Tibial nerve (tissue), 4 donors: Measurements from ENCODE around the gene GALNT3. TPM values are rescaled to one million over a fixed set of nuclear protein-coding genes. Genes with fewer than 3 reads are reported as not detected.

Experiments used
- DNase-seq, 2 donors: peaks; one replicate each; pipeline ENCODE4 v3.0.0-alpha.2; 2019; ENCODE audit warnings: low spot score in 2 of 2
- H3K27ac ChIP-seq, 4 donors: fragments of 200-600 bp; sonication (generic) in 3 of 4; one replicate each; pipeline ENCODE4 v1.5.1; 2017 to 2019; ENCODE audit warnings: mild to moderate bottlenecking in 1 of 4
- H3K27me3 ChIP-seq, 2 donors: fragments of 200-600 bp; sonication (generic) in 1 of 2; one replicate each; pipeline versions ENCODE4 v1.5.1 to v1.6.0; 2017 to 2019
- H3K36me3 ChIP-seq, 3 donors: fragments of 200-600 bp; sonication (generic); one replicate each; pipeline ENCODE4 v1.5.1; 2018 to 2019
- H3K4me1 ChIP-seq, 4 donors: fragments of 200-600 bp; sonication (generic) in 3 of 4; one replicate each; pipeline ENCODE4 v1.5.1; 2017 to 2019
- H3K4me3 ChIP-seq, 4 donors: fragments of 200-600 bp; sonication (generic) in 3 of 4; one replicate each; pipeline ENCODE4 v1.5.1; 2017 to 2019; ENCODE audit warnings: mild to moderate bottlenecking in 1 of 4, moderate library complexity in 1 of 4
- H3K9me3 ChIP-seq, 4 donors: fragments of 200-600 bp; sonication (generic) in 3 of 4; one replicate each; pipeline ENCODE4 v1.5.1; 2017 to 2019
- CTCF ChIP-seq, 5 experiments: fragments of 200-600 bp in 3 of 5; fragments of 450-650 bp in 2 of 5; sonication (generic) in 3 of 5; IDR thresholded peaks; one replicate each; pipeline ENCODE4 v1.5.1; 2016 to 2019; ENCODE audit warnings: antibody characterized with exemption in 5 of 5, mild to moderate bottlenecking in 3 of 5, moderate library complexity in 2 of 5
- EP300 ChIP-seq, 2 donors: sonication (generic); formaldehyde crosslinking; IDR thresholded peaks; one replicate each; pipeline ENCODE4 v1.6.1; 2017; ENCODE audit warnings: antibody characterized with exemption in 2 of 2, mild to moderate bottlenecking in 1 of 2
- POLR2A ChIP-seq, 2 donors: fragments of 450-650 bp; IDR thresholded peaks; one replicate each; pipeline ENCODE4 v1.6.1; 2017; ENCODE audit warnings: antibody characterized with exemption in 2 of 2, mild to moderate bottlenecking in 2 of 2, moderate library complexity in 2 of 2
- WGBS, 2 donors: methylation state at CpG; one replicate each; pipeline ENCODE4 v1.1.5; 2018; 5-methylcytosine and 5-hydroxymethylcytosine counted together
- total RNA-seq, 4 donors: library from RNA; depleted of rRNA; stranded (reverse); fragments of >200 nt; gene quantifications; one replicate each; pipeline ENCODE4 v1.1.0, GENCODE V29; 2016

GALNT3 gene
- total RNA-seq, 4 donors from 2014 or later = 1.0 to 7.9 (median 2.6) TPM

GRCh38 chr2:165698444-165698884, 95.6 kb downstream of the GALNT3 start:
- Histone ChIP-seq H3K4me3 (no peak overlapping the region), H3K9me3 (no peaks in the 10 kb centered on the region), H3K4me1 (peaks cover 0 to 9% (median 0%) of the 10 kb centered on the region in 4 donors), H3K36me3 (no peaks in the 10 kb centered on the region), H3K27me3 (no peaks in the 10 kb centered on the region), H3K27ac (no peak overlapping the region)
- TF ChIP-seq POLR2A (IDR thresholded peaks at IDR 0.05) (no peak), CTCF (IDR thresholded peaks at IDR 0.05) (peak; percentile 40 to 54 (median 45))
- DNase-seq = peak in 1 of 2 donors; percentile 24
- WGBS, 2 donors = 0 to 5% methylated on average over 4 of the region's 4 CpGs

GRCh38 chr2:165697748-165698443, 96.2 kb downstream of the GALNT3 start:
- WGBS, 2 donors = 81 to 84% methylated on average over 4 of the region's 4 CpGs
- peaks cover 0 to 9% (median 0%) of the 10 kb centered on the region in 4 donors for H3K4me1 ChIP-seq
- no peaks in the 10 kb centered on the region for H3K9me3 ChIP-seq
- no peaks in the 10 kb centered on the region for H3K36me3 ChIP-seq
- no peaks in the 10 kb centered on the region for H3K27me3 ChIP-seq
- TF ChIP-seq CTCF (IDR thresholded peaks at IDR 0.05) (no peak), POLR2A (IDR thresholded peaks at IDR 0.05) (no peak), EP300 (IDR thresholded peaks at IDR 0.05) (no peak)
- no peak overlapping the region for H3K27ac ChIP-seq
- no peak for DNase-seq
- no peak overlapping the region for H3K4me3 ChIP-seq

Other genes with a start within 250 kb of the GALNT3 start
- 10 to 100 TPM; 39.6 to 58.8 (median 55.9) TPM for gene TTC21B, start 159.5 kb upstream of the GALNT3 start, total RNA-seq